Astrocyte (in vitro differentiated cells and primary cell): ENCODE data around the gene UBTD1.

ENCODE experiments used
- EZH2 ChIP-seq: IDR thresholded peaks from 2 replicates; pipeline ENCODE4 v1.6.1; 2012; ENCODE audit warnings: mild to moderate bottlenecking, low read length, inconsistent platforms; ENCODE audit not compliant: insufficient read depth
- TF ChIP-seq, protein P1 (sequence below): IDR thresholded peaks from 2 replicates; pipeline ENCODE4 v1.5.1; 2011; ENCODE audit warnings: low read depth, mild to moderate bottlenecking, inconsistent platforms, low read length, moderate library complexity; ENCODE audit not compliant: insufficient read depth

GRCh38 chr10:97537186-97537869 lies 38.6 kb downstream of the UBTD1 start:
- TF ChIP-seq, protein P1, sequence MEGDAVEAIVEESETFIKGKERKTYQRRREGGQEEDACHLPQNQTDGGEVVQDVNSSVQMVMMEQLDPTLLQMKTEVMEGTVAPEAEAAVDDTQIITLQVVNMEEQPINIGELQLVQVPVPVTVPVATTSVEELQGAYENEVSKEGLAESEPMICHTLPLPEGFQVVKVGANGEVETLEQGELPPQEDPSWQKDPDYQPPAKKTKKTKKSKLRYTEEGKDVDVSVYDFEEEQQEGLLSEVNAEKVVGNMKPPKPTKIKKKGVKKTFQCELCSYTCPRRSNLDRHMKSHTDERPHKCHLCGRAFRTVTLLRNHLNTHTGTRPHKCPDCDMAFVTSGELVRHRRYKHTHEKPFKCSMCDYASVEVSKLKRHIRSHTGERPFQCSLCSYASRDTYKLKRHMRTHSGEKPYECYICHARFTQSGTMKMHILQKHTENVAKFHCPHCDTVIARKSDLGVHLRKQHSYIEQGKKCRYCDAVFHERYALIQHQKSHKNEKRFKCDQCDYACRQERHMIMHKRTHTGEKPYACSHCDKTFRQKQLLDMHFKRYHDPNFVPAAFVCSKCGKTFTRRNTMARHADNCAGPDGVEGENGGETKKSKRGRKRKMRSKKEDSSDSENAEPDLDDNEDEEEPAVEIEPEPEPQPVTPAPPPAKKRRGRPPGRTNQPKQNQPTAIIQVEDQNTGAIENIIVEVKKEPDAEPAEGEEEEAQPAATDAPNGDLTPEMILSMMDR, result no peak
- TF ChIP-seq EZH2, result no peak
